Liver (tissue), 9 donors: ENCODE measurements around the gene SDSL. TPM values are rescaled to one million over a fixed set of nuclear protein-coding genes. Genes with fewer than 3 reads are reported as not detected.

ENCODE experiments used
- DNase-seq: peaks from one replicate; pipeline ENCODE4 v3.0.0-alpha.2; 2017; ENCODE audit warnings: low spot score
- H3K27ac ChIP-seq, 2 donors: one replicate each; pipeline ENCODE4 v1.7.0; 2013; ENCODE audit warnings: inconsistent platforms in 2 of 2, low read length in 2 of 2, control low read depth in 1 of 2, low read depth in 1 of 2, mild to moderate bottlenecking in 1 of 2
- H3K27me3 ChIP-seq, 4 donors: one replicate each; pipeline versions ENCODE4 v1.6.1 to v1.7.0; 2013; ENCODE audit warnings: low read length in 3 of 4, inconsistent platforms in 1 of 4, mild to moderate bottlenecking in 1 of 4, moderate library complexity in 1 of 4; ENCODE audit not compliant: control insufficient read depth in 4 of 4, insufficient read depth in 4 of 4
- H3K36me3 ChIP-seq, 4 donors: one replicate each; pipeline versions ENCODE4 v1.6.1 to v1.7.0; 2013; ENCODE audit warnings: low read length in 3 of 4, mild to moderate bottlenecking in 3 of 4, low read depth in 1 of 4, moderate library complexity in 1 of 4; ENCODE audit not compliant: control insufficient read depth in 4 of 4, insufficient read depth in 3 of 4
- H3K4me1 ChIP-seq, 4 donors: one replicate each; pipeline versions ENCODE4 v1.6.1 to v1.7.0; 2013; ENCODE audit warnings: low read length in 3 of 4, mild to moderate bottlenecking in 3 of 4, moderate library complexity in 1 of 4; ENCODE audit not compliant: control insufficient read depth in 4 of 4, insufficient read depth in 4 of 4
- H3K4me3 ChIP-seq, 3 donors: one replicate each; pipeline versions ENCODE4 v1.6.1 to v1.7.0; 2013; ENCODE audit warnings: low read length in 3 of 3, control low read depth in 1 of 3, low read depth in 1 of 3, mild to moderate bottlenecking in 1 of 3
- H3K9ac ChIP-seq, 2 donors: one replicate each; pipeline ENCODE4 v1.7.0; 2013; ENCODE audit warnings: low read length in 2 of 2, mild to moderate bottlenecking in 2 of 2, moderate library complexity in 2 of 2, control low read depth in 1 of 2, low read depth in 1 of 2
- H3K9me3 ChIP-seq, 4 donors: one replicate each; pipeline versions ENCODE4 v1.6.1 to v1.7.0; 2013; ENCODE audit warnings: low read length in 3 of 4; ENCODE audit not compliant: control insufficient read depth in 4 of 4
- CTCF ChIP-seq: fragments of 150-350 bp; IDR thresholded peaks from 2 replicates; pipeline ENCODE4 v1.5.1; 2017; ENCODE audit warnings: improper control_type of control experiment, low read depth, low read length; ENCODE audit not compliant: missing input control
- EGR1 ChIP-seq, 2 donors: IDR thresholded peaks; 2 replicates each; pipeline ENCODE4 v1.6.1; 2016 to 2018; ENCODE audit warnings: antibody characterized with exemption in 2 of 2, low read depth in 2 of 2
- FOXA1 ChIP-seq: IDR thresholded peaks from 2 replicates; pipeline ENCODE4 v1.6.1; 2016; ENCODE audit warnings: antibody characterized with exemption
- GABPA ChIP-seq, 2 donors: IDR thresholded peaks in 1 of 2; conservative IDR thresholded peaks in 1 of 2; 2 replicates each; pipeline ENCODE4 v1.6.1; 2016; ENCODE audit warnings: antibody characterized with exemption in 2 of 2, mild to moderate bottlenecking in 1 of 2, moderate library complexity in 1 of 2
- HNF4A ChIP-seq, 2 donors: conservative IDR thresholded peaks; 2 replicates each; pipeline ENCODE4 v1.6.1; 2016; ENCODE audit warnings: antibody characterized with exemption in 2 of 2, mild to moderate bottlenecking in 2 of 2
- HNF4G ChIP-seq: IDR thresholded peaks from 2 replicates; pipeline ENCODE4 v1.6.1; 2016; ENCODE audit warnings: antibody characterized with exemption
- JUND ChIP-seq, 2 donors: IDR thresholded peaks; 2 replicates each; pipeline ENCODE4 v1.6.1; 2016; ENCODE audit warnings: antibody characterized with exemption in 2 of 2
- NR2F2 ChIP-seq: IDR thresholded peaks from 2 replicates; pipeline ENCODE4 v1.6.1; 2016; ENCODE audit warnings: antibody characterized with exemption
- REST ChIP-seq: IDR thresholded peaks from 2 replicates; pipeline ENCODE4 v1.6.1; 2016; ENCODE audit warnings: antibody characterized with exemption, mild to moderate bottlenecking
- RXRA ChIP-seq, 2 donors: IDR thresholded peaks; 2 replicates each; pipeline ENCODE4 v1.6.1; 2017 to 2018; ENCODE audit warnings: antibody characterized with exemption in 2 of 2, mild to moderate bottlenecking in 1 of 2
- SP1 ChIP-seq: IDR thresholded peaks from 2 replicates; pipeline ENCODE4 v1.6.1; 2018; ENCODE audit warnings: antibody characterized with exemption, mild to moderate bottlenecking
- TAF1 ChIP-seq: conservative IDR thresholded peaks from 2 replicates; pipeline ENCODE4 v1.6.1; 2016; ENCODE audit warnings: antibody characterized with exemption, mild to moderate bottlenecking
- YY1 ChIP-seq: IDR thresholded peaks from 2 replicates; pipeline ENCODE4 v1.6.1; 2016; ENCODE audit warnings: antibody characterized with exemption, mild to moderate bottlenecking
- ZBTB33 ChIP-seq: IDR thresholded peaks from 2 replicates; pipeline ENCODE4 v1.6.1; 2016; ENCODE audit warnings: antibody characterized with exemption
- WGBS: extraction: QIAGEN DNeasy Blood & Tissue Kit; methylation state at CpG from one replicate; pipeline ENCODE4 v1.1.7; 2013; 5-methylcytosine and 5-hydroxymethylcytosine counted together
- polyA plus RNA-seq, 2 donors: library from polyadenylated mRNA; stranded (reverse) in 1 of 2; unstranded in 1 of 2; fragments of 200-250 nt in 1 of 2; fragments of >200 nt in 1 of 2; fragmentation: Nextera tagmentation in 1 of 2; extraction: Ambion mirVana in 1 of 2; gene quantifications; one replicate each; pipeline versions ENCODE4 v1.2.1 to v1.2.3, GENCODE V29; 2013 to 2015
- total RNA-seq, 2 donors: library from RNA; depleted of rRNA; stranded (reverse); fragments of >200 nt; gene quantifications; one replicate each; pipeline ENCODE4 v1.2.3, GENCODE V29; 2014
- donor health status: healthy.
- donor health status: healthy.
- donor health status: healthy.
- donor health status: healthy.
- donor health status: healthy.

SDSL gene
- total and polyA plus RNA-seq, 4 donors: 22.4 to 93.1 (median 33.7) TPM

GRCh38 chr12:113456761-113457160 is 34.6 kb downstream of the SDSL start:
- TF ChIP-seq CTCF: no peak
- no peak for TF ChIP-seq ZBTB33
- no peak for TF ChIP-seq HNF4G
- TF ChIP-seq JUND (IDR thresholded peaks at IDR 0.05): no peak
- TF ChIP-seq YY1: no peak
- no peak for TF ChIP-seq EGR1 (IDR thresholded peaks at IDR 0.05; ENCODE audit: low read depth in 2 of 2)
- Histone ChIP-seq H3K4me3 (no peak overlapping the region), H3K36me3 (no peaks in the 10 kb centered on the region), H3K9ac (no peak overlapping the region), H3K9me3 (no peaks in the 10 kb centered on the region), H3K4me1 (no peaks in the 10 kb centered on the region), H3K27ac (no peak overlapping the region), H3K27me3 (peaks cover 0 to 4% (median 2%) of the 10 kb centered on the region in 4 donors)
- WGBS: 61% methylated on average over 4 of the region's 4 CpGs
- DNase-seq: no peak

- Histone ChIP-seq H3K4me3 (no peak overlapping the region), H3K9ac (no peak overlapping the region), H3K4me1 (peaks cover 0 to under 1% (median under 1%) of the 10 kb centered on the region in 4 donors), H3K27me3 (peaks cover 0 to 4% (median 2%) of the 10 kb centered on the region in 4 donors), H3K36me3 (no peaks in the 10 kb centered on the region), H3K9me3 (no peaks in the 10 kb centered on the region), H3K27ac (no peak overlapping the region)
- TF ChIP-seq ZBTB33 (no peak), CTCF (no peak), TAF1 (no peak), EGR1 (IDR thresholded peaks at IDR 0.05; ENCODE audit: low read depth in 2 of 2) (no peak), HNF4A (conservative IDR thresholded peaks at IDR 0.05) (no peak), GABPA (IDR thresholded peaks at IDR 0.05 in 1 of 2, conservative IDR thresholded peaks at IDR 0.05 in 1 of 2) (no peak), NR2F2 (no peak), SP1 (no peak), FOXA1 (no peak), REST (no peak), RXRA (IDR thresholded peaks at IDR 0.05) (no peak)
- WGBS: 57% methylated on average over 10 of the region's 10 CpGs
- DNase-seq: no peak
These were observed 35.0 kb downstream of the SDSL start for GRCh38 chr12:113457185-113457584.
